CD14-positive monocyte (primary cell): Measurements from ENCODE around the gene PERCC1. TPM values are rescaled to one million over a fixed set of nuclear protein-coding genes. Genes with fewer than 3 reads are reported as not detected.
"Not testable (repeated sequence)": the region's sequence is repeated elsewhere in the genome, so short reads cannot be mapped to it uniquely, and the experiment has no call there.

Experiments used
- DNase-seq, 3 donors: peaks; one replicate each; pipeline ENCODE4 v3.0.0-alpha.2; 2011 to 2022
- H2AFZ ChIP-seq: 2 replicates; pipeline ENCODE4 v1.6.0; 2012; ENCODE audit warnings: mild to moderate bottlenecking, low read depth, low read length, inconsistent platforms; ENCODE audit not compliant: insufficient read depth, poor library complexity, severe bottlenecking
- H3K27ac ChIP-seq, 2 donors: 1 replicate in 1 of 2; 2 replicates in 1 of 2; pipeline ENCODE4 v1.5.1; 2012 to 2013; ENCODE audit warnings: low read length in 2 of 2, control low read depth in 1 of 2, inconsistent platforms in 1 of 2, low read depth in 1 of 2, mild to moderate bottlenecking in 1 of 2
- H3K27me3 ChIP-seq, 2 donors: one replicate each; pipeline versions ENCODE4 v1.6.0 to v1.6.1; 2011 to 2013; ENCODE audit warnings: low read length in 2 of 2; ENCODE audit not compliant: control insufficient read depth in 2 of 2, insufficient read depth in 2 of 2
- H3K36me3 ChIP-seq, 2 donors: replicated peaks in 1 of 2; 1 replicate in 1 of 2; 2 replicates in 1 of 2; pipeline versions ENCODE4 v1.5.1 to v1.6.1; 2012 to 2013; ENCODE audit warnings: low read length in 2 of 2, control low read depth in 1 of 2, inconsistent platforms in 1 of 2, mild to moderate bottlenecking in 1 of 2; ENCODE audit not compliant: insufficient read depth in 2 of 2, control insufficient read depth in 1 of 2
- H3K4me1 ChIP-seq, 2 donors: 1 replicate in 1 of 2; 2 replicates in 1 of 2; pipeline versions ENCODE4 v1.5.1 to v1.6.1; 2012 to 2013; ENCODE audit warnings: low read length in 2 of 2, control low read depth in 1 of 2, inconsistent platforms in 1 of 2, mild to moderate bottlenecking in 1 of 2, moderate library complexity in 1 of 2; ENCODE audit not compliant: insufficient read depth in 2 of 2, control insufficient read depth in 1 of 2
- H3K4me2 ChIP-seq: replicated peaks from 2 replicates; pipeline ENCODE3; 2012; ENCODE audit warnings: low read length, moderate library complexity, mild to moderate bottlenecking; ENCODE audit not compliant: poor library complexity, severe bottlenecking; ENCODE audit errors: extremely low read depth
- H3K4me3 ChIP-seq, 3 experiments: fragments of 200-600 bp in 1 of 3; sonication (generic) in 1 of 3; replicated peaks in 1 of 3; 1 replicate in 2 of 3; 2 replicates in 1 of 3; pipeline ENCODE4 v1.5.1; 2011 to 2013; ENCODE audit warnings: low read length in 3 of 3, mild to moderate bottlenecking in 3 of 3, control low read depth in 2 of 3, low read depth in 2 of 3, inconsistent platforms in 1 of 3, moderate library complexity in 1 of 3
- H3K79me2 ChIP-seq: 2 replicates; pipeline ENCODE4 v1.6.0; 2012; ENCODE audit warnings: mild to moderate bottlenecking, control low read depth, inconsistent platforms, low read length, moderate library complexity; ENCODE audit not compliant: insufficient read depth
- H3K9ac ChIP-seq: 2 replicates; pipeline ENCODE4 v1.6.0; 2017; ENCODE audit warnings: low read length, mild to moderate bottlenecking; ENCODE audit not compliant: insufficient read depth, poor library complexity, severe bottlenecking
- H3K9me3 ChIP-seq, 2 donors: replicated peaks in 1 of 2; 1 replicate in 1 of 2; 2 replicates in 1 of 2; pipeline versions ENCODE4 v1.5.1 to v1.6.1; 2012 to 2013; ENCODE audit warnings: low read length in 2 of 2, control low read depth in 1 of 2; ENCODE audit not compliant: control insufficient read depth in 1 of 2, insufficient read depth in 1 of 2
- H4K20me1 ChIP-seq: 2 replicates; pipeline ENCODE4 v1.6.0; 2012; ENCODE audit warnings: mild to moderate bottlenecking, low read length, control low read depth, moderate library complexity; ENCODE audit not compliant: insufficient read depth
- H3K27ac Mint-ChIP-seq, 7 donors: one replicate each; pipeline ENCODE4 v1.8.0; 2020; ENCODE audit warnings: mild to moderate bottlenecking in 7 of 7, mixed read lengths in 7 of 7, moderate library complexity in 6 of 7, inconsistent platforms in 2 of 7
- H3K27me3 Mint-ChIP-seq, 3 donors: one replicate each; pipeline ENCODE4 v1.8.0; 2021 to 2022; ENCODE audit warnings: low read depth in 3 of 3, mild to moderate bottlenecking in 3 of 3, mixed read lengths in 3 of 3, moderate library complexity in 3 of 3, inconsistent platforms in 1 of 3
- H3K36me3 Mint-ChIP-seq, 2 donors: one replicate each; pipeline ENCODE4 v1.8.0; 2020; ENCODE audit warnings: mixed read lengths in 2 of 2, inconsistent platforms in 1 of 2, mild to moderate bottlenecking in 1 of 2
- H3K4me1 Mint-ChIP-seq: one replicate; pipeline ENCODE4 v1.8.0; 2020; ENCODE audit warnings: mild to moderate bottlenecking, mixed read lengths
- H3K4me3 Mint-ChIP-seq, 2 donors: one replicate each; pipeline ENCODE4 v1.8.0; 2020; ENCODE audit warnings: mild to moderate bottlenecking in 2 of 2, mixed read lengths in 2 of 2, moderate library complexity in 1 of 2
- H3K9me3 Mint-ChIP-seq, 7 donors: one replicate each; pipeline ENCODE4 v1.8.0; 2020 to 2022; ENCODE audit warnings: mixed read lengths in 7 of 7, mild to moderate bottlenecking in 6 of 7, moderate library complexity in 6 of 7, inconsistent platforms in 2 of 7
- WGBS: methylation state at CpG from one replicate; pipeline ENCODE4 v1.1.5; 2013; ENCODE audit warnings: missing lambda C conversion rate; ENCODE audit not compliant: insufficient coverage; 5-methylcytosine and 5-hydroxymethylcytosine counted together
- intact Hi-C, 2 donors: fragments of 100-400 bp; cut with micrococcal nuclease; formaldehyde crosslinking; loops; one replicate each; pipeline versions ENCODE4 v1.15.0 to v1.15.1; 2023
- polyA plus RNA-seq, 3 donors: library from polyadenylated mRNA; depleted of rRNA in 1 of 3; unstranded in 2 of 3; stranded (reverse) in 1 of 3; fragments of 300-500 nt in 2 of 3; fragments of >200 nt in 1 of 3; fragmentation: Illumina TruSeq in 2 of 3; gene quantifications; 1 replicate in 2 of 3; 2 replicates in 1 of 3; pipeline ENCODE4 v1.2.3, GENCODE V29; 2012 to 2021
- TF ChIP-seq, protein P1 (sequence below): fragments of 200-600 bp; IDR thresholded peaks from one replicate; pipeline ENCODE4 v1.8.0; 2022; ENCODE audit warnings: antibody characterized with exemption, mild to moderate bottlenecking

PERCC1 gene
- polyA plus RNA-seq, 3 donors: not detected

GRCh38 chr16:1438229-1439057 lies 7.6 kb downstream of the PERCC1 start:
- Histone ChIP-seq H3K36me3 (peaks cover 0 to 4% of the 10 kb centered on the region in 2 donors), H3K9ac (no peak overlapping the region)

GRCh38 chr16:1439058-1439698 lies 8.3 kb downstream of the PERCC1 start:
- H3K27me3 ChIP-seq: no peaks in the 10 kb centered on the region
- H3K27ac ChIP-seq: no peak overlapping the region
- peaks cover 0 to 4% of the 10 kb centered on the region in 2 donors for H3K36me3 ChIP-seq
- H3K27ac Mint-ChIP-seq: no peak overlapping the region
- H4K20me1 ChIP-seq: no peaks in the 10 kb centered on the region
- peaks cover 0 to 3% (median 2%) of the 10 kb centered on the region in 3 donors for H3K27me3 Mint-ChIP-seq
- no peaks in the 10 kb centered on the region for H3K9me3 Mint-ChIP-seq
- no peak overlapping the region for H3K4me2 ChIP-seq
- H3K9me3 ChIP-seq: no peaks in the 10 kb centered on the region
- H3K4me1 ChIP-seq: no peaks in the 10 kb centered on the region
- H3K4me3 ChIP-seq: no peak overlapping the region
- TF ChIP-seq, protein P1, sequence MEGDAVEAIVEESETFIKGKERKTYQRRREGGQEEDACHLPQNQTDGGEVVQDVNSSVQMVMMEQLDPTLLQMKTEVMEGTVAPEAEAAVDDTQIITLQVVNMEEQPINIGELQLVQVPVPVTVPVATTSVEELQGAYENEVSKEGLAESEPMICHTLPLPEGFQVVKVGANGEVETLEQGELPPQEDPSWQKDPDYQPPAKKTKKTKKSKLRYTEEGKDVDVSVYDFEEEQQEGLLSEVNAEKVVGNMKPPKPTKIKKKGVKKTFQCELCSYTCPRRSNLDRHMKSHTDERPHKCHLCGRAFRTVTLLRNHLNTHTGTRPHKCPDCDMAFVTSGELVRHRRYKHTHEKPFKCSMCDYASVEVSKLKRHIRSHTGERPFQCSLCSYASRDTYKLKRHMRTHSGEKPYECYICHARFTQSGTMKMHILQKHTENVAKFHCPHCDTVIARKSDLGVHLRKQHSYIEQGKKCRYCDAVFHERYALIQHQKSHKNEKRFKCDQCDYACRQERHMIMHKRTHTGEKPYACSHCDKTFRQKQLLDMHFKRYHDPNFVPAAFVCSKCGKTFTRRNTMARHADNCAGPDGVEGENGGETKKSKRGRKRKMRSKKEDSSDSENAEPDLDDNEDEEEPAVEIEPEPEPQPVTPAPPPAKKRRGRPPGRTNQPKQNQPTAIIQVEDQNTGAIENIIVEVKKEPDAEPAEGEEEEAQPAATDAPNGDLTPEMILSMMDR: no peak
- H3K36me3 Mint-ChIP-seq: peaks cover 0 to 15% of the 10 kb centered on the region in 2 donors
- intact Hi-C loops: no loop called here
- no peak overlapping the region for H2AFZ ChIP-seq
- no peaks in the 10 kb centered on the region for H3K4me1 Mint-ChIP-seq
- no peaks in the 10 kb centered on the region for H3K79me2 ChIP-seq
- DNase-seq: no peak
- no peak overlapping the region for H3K9ac ChIP-seq
- WGBS: 94% methylated on average over 13 of the region's 27 CpGs
- H3K4me3 Mint-ChIP-seq: no peak overlapping the region

More at GRCh38 chr16:1438229-1439057, 7.6 kb downstream of the PERCC1 start:
- H3K27ac ChIP-seq: no peak overlapping the region
- H3K9me3 ChIP-seq: no peaks in the 10 kb centered on the region
- H3K4me1 Mint-ChIP-seq: no peaks in the 10 kb centered on the region
- no peaks in the 10 kb centered on the region for H3K79me2 ChIP-seq
- no peaks in the 10 kb centered on the region for H4K20me1 ChIP-seq
- H3K27me3 ChIP-seq: peaks cover 0 to 6% of the 10 kb centered on the region in 2 donors
- WGBS: 93% methylated on average over 31 of the region's 35 CpGs
- no peaks in the 10 kb centered on the region for H3K9me3 Mint-ChIP-seq
- no peak overlapping the region for H3K4me2 ChIP-seq
- peaks cover 0 to 1% of the 10 kb centered on the region in 2 donors for H3K4me1 ChIP-seq
- no peak for DNase-seq
- H3K27me3 Mint-ChIP-seq: peaks cover 0 to 6% (median 3%) of the 10 kb centered on the region in 3 donors
- no peak overlapping the region for H3K4me3 ChIP-seq
- H2AFZ ChIP-seq: no peak overlapping the region
- peaks cover 0 to 15% of the 10 kb centered on the region in 2 donors for H3K36me3 Mint-ChIP-seq
- TF ChIP-seq, protein P1: no peak
- intact Hi-C loops: no loop called here
- H3K27ac Mint-ChIP-seq: no peak overlapping the region
- no peak overlapping the region for H3K4me3 Mint-ChIP-seq

DNA sequence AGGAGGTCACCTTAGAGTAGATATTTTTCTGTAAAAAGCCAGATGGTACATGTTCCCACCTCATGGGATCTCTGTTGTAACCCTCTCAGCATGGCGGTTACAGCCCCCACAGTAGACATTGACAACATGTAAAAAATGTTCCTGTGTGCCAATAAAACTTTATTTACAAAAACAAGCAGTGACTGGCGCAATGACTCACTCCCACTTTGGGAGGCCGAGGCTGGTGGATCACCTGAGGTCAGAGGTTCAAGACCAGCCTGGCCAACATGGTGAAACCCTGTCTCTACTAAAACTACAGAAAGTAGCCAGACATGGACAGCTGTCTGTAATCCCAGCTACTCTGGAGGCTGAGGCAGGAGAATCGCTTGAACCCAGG lies 8.8 kb downstream of the PERCC1 start:
- H3K27me3 Mint-ChIP-seq, H3K27ac ChIP-seq, H3K4me1 Mint-ChIP-seq, H3K9ac ChIP-seq, intact Hi-C loops, DNase-seq, H3K9me3 Mint-ChIP-seq, H3K4me2 ChIP-seq, H4K20me1 ChIP-seq, H3K79me2 ChIP-seq, H3K4me1 ChIP-seq, H3K9me3 ChIP-seq, H2AFZ ChIP-seq, H3K4me3 Mint-ChIP-seq, H3K27me3 ChIP-seq, H3K4me3 ChIP-seq, H3K36me3 ChIP-seq, H3K27ac Mint-ChIP-seq: not testable (repeated sequence)
- WGBS: 94% methylated on average over 3 of the region's 4 CpGs
- peaks cover 0 to 15% of the 10 kb centered on the region in 2 donors for H3K36me3 Mint-ChIP-seq
